ENCODE results near the gene EDIL3.

Gene EDIL3

DNA sequence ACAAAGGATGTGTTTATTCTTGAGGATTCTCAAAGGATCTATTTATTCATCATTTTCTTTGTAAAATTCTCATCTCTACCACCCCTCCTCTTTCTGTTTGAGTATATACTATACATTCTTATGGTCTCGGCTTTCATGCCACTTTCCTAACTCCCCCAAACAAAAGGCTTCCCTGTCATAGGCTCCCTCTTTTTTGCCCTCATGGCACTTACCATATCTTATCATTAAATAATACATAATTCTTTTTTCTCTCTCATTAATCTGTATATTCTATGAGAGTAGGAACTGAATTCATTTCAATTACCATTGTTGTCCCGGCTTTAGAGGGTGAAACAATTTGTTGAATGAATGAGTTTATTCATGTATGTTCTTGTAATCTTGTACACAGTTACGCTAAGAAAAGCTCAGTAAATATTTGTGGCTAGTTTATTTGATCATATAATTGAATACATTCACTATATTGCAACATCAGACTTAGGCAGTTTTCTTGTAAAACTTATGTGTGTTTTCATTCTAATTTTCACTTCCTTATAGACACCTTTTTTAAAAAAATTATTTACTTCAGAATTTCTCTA is 254.6 kb downstream of the EDIL3 start:
- Histone ChIP-seq H2BK15ac (ENCODE audit: low read depth, poor library complexity, severe bottlenecking) (no peak overlapping the region), H3K4me1 (ENCODE audit: control insufficient read depth, insufficient read depth, low read depth, low read length) (no peaks in the 10 kb centered on the region), H3K14ac (ENCODE audit: low read length in 2 of 2) (no peak overlapping the region), H2BK12ac (ENCODE audit: low read length in 2 of 2) (no peak overlapping the region), H3K36me3 (ENCODE audit: control insufficient read depth in 1 of 2, insufficient read depth in 2 of 2, low read depth in 1 of 2, low read length in 2 of 2) (peaks cover 0 to 5% of the 10 kb centered on the region in 2 experiments), H3K79me1 (replicated peaks; ENCODE audit: low read length, poor library complexity, severe bottlenecking) (peaks cover 14% of the 10 kb centered on the region), H3K23ac (ENCODE audit: low read length in 2 of 2) (no peak overlapping the region), H3K4me2 (ENCODE audit: low read length, poor library complexity, severe bottlenecking) (no peak overlapping the region), H3K27ac (ENCODE audit: low read length, poor library complexity, severe bottlenecking) (no peak overlapping the region), H3K9me3 (ENCODE audit: control insufficient read depth, low read length) (no peaks in the 10 kb centered on the region), H2AK5ac (ENCODE audit: low read length, severe bottlenecking) (no peak overlapping the region), H2BK5ac (ENCODE audit: low read depth, low read length, poor library complexity, severe bottlenecking) (no peak overlapping the region), H3K4ac (ENCODE audit: low read depth in 1 of 2, low read length in 2 of 2) (no peak overlapping the region), H2AFZ (ENCODE audit: low read depth, low read length) (no peak overlapping the region), H4K8ac (ENCODE audit: low read length) (no peak overlapping the region), H3K27me3 (ENCODE audit: control insufficient read depth in 1 of 2, insufficient read depth in 1 of 2, low read length in 2 of 2) (no peaks in the 10 kb centered on the region), H3K9ac (ENCODE audit: low read length) (no peak overlapping the region), H3K4me3 (ENCODE audit: insufficient read depth in 1 of 2, low read depth in 1 of 2, low read length in 2 of 2) (no peak overlapping the region), H3K18ac (ENCODE audit: low read depth in 1 of 2, low read length in 2 of 2) (no peak overlapping the region), H4K91ac (ENCODE audit: low read length) (no peak overlapping the region), H2BK120ac (ENCODE audit: low read depth, low read length) (no peak overlapping the region)
- 100% methylated on average over 2 of the region's 3 CpGs for WGBS
- no peak for DNase-seq

GRCh38 chr5:84125216-84125615 is 259.5 kb downstream of the EDIL3 start:
- Histone ChIP-seq H3K9ac (ENCODE audit: low read length) (no peak overlapping the region), H4K91ac (ENCODE audit: low read length) (no peak overlapping the region), H3K23ac (ENCODE audit: low read length in 2 of 2) (no peak overlapping the region), H3K79me1 (replicated peaks; ENCODE audit: low read length, poor library complexity, severe bottlenecking) (peaks cover 12% of the 10 kb centered on the region), H4K8ac (ENCODE audit: low read length) (no peak overlapping the region), H3K9me3 (ENCODE audit: control insufficient read depth, low read length) (no peaks in the 10 kb centered on the region), H2BK120ac (ENCODE audit: low read depth, low read length) (no peak overlapping the region), H2BK5ac (ENCODE audit: low read depth, low read length, poor library complexity, severe bottlenecking) (no peak overlapping the region), H2AK5ac (ENCODE audit: low read length, severe bottlenecking) (no peak overlapping the region), H3K18ac (ENCODE audit: low read depth in 1 of 2, low read length in 2 of 2) (no peak overlapping the region), H3K4ac (ENCODE audit: low read depth in 1 of 2, low read length in 2 of 2) (no peak overlapping the region), H3K27ac (ENCODE audit: low read length, poor library complexity, severe bottlenecking) (no peak overlapping the region), H3K14ac (ENCODE audit: low read length in 2 of 2) (no peak overlapping the region), H2BK15ac (ENCODE audit: low read depth, poor library complexity, severe bottlenecking) (no peak overlapping the region), H2AFZ (ENCODE audit: low read depth, low read length) (no peak overlapping the region), H3K4me1 (ENCODE audit: control insufficient read depth, insufficient read depth, low read depth, low read length) (no peaks in the 10 kb centered on the region), H3K4me2 (ENCODE audit: low read length, poor library complexity, severe bottlenecking) (no peak overlapping the region), H3K27me3 (ENCODE audit: control insufficient read depth in 1 of 2, insufficient read depth in 1 of 2, low read length in 2 of 2) (no peaks in the 10 kb centered on the region), H3K4me3 (ENCODE audit: insufficient read depth in 1 of 2, low read depth in 1 of 2, low read length in 2 of 2) (no peak overlapping the region), H2BK12ac (ENCODE audit: low read length in 2 of 2) (no peak overlapping the region), H3K36me3 (ENCODE audit: control insufficient read depth in 1 of 2, insufficient read depth in 2 of 2, low read depth in 1 of 2, low read length in 2 of 2) (peaks cover 0 to 2% of the 10 kb centered on the region in 2 experiments)
- no peak for DNase-seq
- 100% methylated on average over 3 of the region's 3 CpGs for WGBS

DNA sequence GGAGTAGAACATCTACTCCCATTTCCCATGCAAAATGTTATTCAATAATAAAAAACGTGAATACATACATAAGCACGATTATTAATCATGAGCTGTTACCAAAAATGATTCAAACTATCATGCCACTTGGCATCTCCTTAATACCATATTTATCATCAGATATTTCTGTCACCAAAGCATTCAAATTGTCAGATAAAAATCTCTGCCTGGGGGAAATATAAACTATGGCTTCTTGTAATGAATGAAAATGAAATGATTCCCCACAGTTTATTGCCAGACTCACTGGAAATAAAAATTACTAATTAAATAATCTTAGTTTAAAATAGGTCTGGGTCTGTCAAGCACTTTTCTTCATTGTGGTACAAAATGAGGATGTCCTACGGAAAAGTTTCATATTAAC is 265.4 kb downstream of the EDIL3 start:
- H3K14ac ChIP-seq (ENCODE audit: low read length in 2 of 2), result no peak overlapping the region
- H3K4me2 ChIP-seq (ENCODE audit: low read length, poor library complexity, severe bottlenecking), result no peak overlapping the region
- no peak overlapping the region for H2BK5ac ChIP-seq (ENCODE audit: low read depth, low read length, poor library complexity, severe bottlenecking)
- no peak overlapping the region for H3K4me3 ChIP-seq (ENCODE audit: insufficient read depth in 1 of 2, low read depth in 1 of 2, low read length in 2 of 2)
- no peaks in the 10 kb centered on the region for H3K27me3 ChIP-seq (ENCODE audit: control insufficient read depth in 1 of 2, insufficient read depth in 1 of 2, low read length in 2 of 2)
- H3K4ac ChIP-seq (ENCODE audit: low read depth in 1 of 2, low read length in 2 of 2), result no peak overlapping the region
- no peak overlapping the region for H3K9ac ChIP-seq (ENCODE audit: low read length)
- no peaks in the 10 kb centered on the region for H3K36me3 ChIP-seq (ENCODE audit: control insufficient read depth in 1 of 2, insufficient read depth in 2 of 2, low read depth in 1 of 2, low read length in 2 of 2)
- no peak overlapping the region for H2BK12ac ChIP-seq (ENCODE audit: low read length in 2 of 2)
- H2BK120ac ChIP-seq (ENCODE audit: low read depth, low read length), result no peak overlapping the region
- H4K91ac ChIP-seq (ENCODE audit: low read length), result no peak overlapping the region
- H3K23ac ChIP-seq (ENCODE audit: low read length in 2 of 2), result no peak overlapping the region
- H2AFZ ChIP-seq (ENCODE audit: low read depth, low read length), result no peak overlapping the region
- no peaks in the 10 kb centered on the region for H3K9me3 ChIP-seq (ENCODE audit: control insufficient read depth, low read length)
- H2AK5ac ChIP-seq (ENCODE audit: low read length, severe bottlenecking), result no peak overlapping the region
- H3K27ac ChIP-seq (ENCODE audit: low read length, poor library complexity, severe bottlenecking), result no peak overlapping the region
- H3K18ac ChIP-seq (ENCODE audit: low read depth in 1 of 2, low read length in 2 of 2), result no peak overlapping the region
- H2BK15ac ChIP-seq (ENCODE audit: low read depth, poor library complexity, severe bottlenecking), result no peak overlapping the region
- whole genome bisulfite sequencing, result 98% methylated on average over 2 of the region's 3 CpGs
- no peak for DNase-seq
- peaks cover 5% of the 10 kb centered on the region for H3K79me1 ChIP-seq (replicated peaks; ENCODE audit: low read length, poor library complexity, severe bottlenecking)
- no peak overlapping the region for H4K8ac ChIP-seq (ENCODE audit: low read length)
- H3K4me1 ChIP-seq (ENCODE audit: control insufficient read depth, insufficient read depth, low read depth, low read length), result no peaks in the 10 kb centered on the region

- no peak overlapping the region for H3K4ac ChIP-seq (ENCODE audit: low read depth in 1 of 2, low read length in 2 of 2)
- no peaks in the 10 kb centered on the region for H3K9me3 ChIP-seq (ENCODE audit: control insufficient read depth, low read length)
- no peak overlapping the region for H2BK15ac ChIP-seq (ENCODE audit: low read depth, poor library complexity, severe bottlenecking)
- H3K9ac ChIP-seq (ENCODE audit: low read length), result no peak overlapping the region
- H3K14ac ChIP-seq (ENCODE audit: low read length in 2 of 2), result no peak overlapping the region
- H3K79me1 ChIP-seq (replicated peaks; ENCODE audit: low read length, poor library complexity, severe bottlenecking), result peaks cover 5% of the 10 kb centered on the region
- H2BK12ac ChIP-seq (ENCODE audit: low read length in 2 of 2), result no peak overlapping the region
- no peak overlapping the region for H4K91ac ChIP-seq (ENCODE audit: low read length)
- no CpG with 5 or more reads among the region's 2 CpGs for WGBS
- H2BK5ac ChIP-seq (ENCODE audit: low read depth, low read length, poor library complexity, severe bottlenecking), result no peak overlapping the region
- H3K36me3 ChIP-seq (ENCODE audit: control insufficient read depth in 1 of 2, insufficient read depth in 2 of 2, low read depth in 1 of 2, low read length in 2 of 2), result no peaks in the 10 kb centered on the region
- no peak overlapping the region for H3K27ac ChIP-seq (ENCODE audit: low read length, poor library complexity, severe bottlenecking)
- H3K27me3 ChIP-seq (ENCODE audit: control insufficient read depth in 1 of 2, insufficient read depth in 1 of 2, low read length in 2 of 2), result no peaks in the 10 kb centered on the region
- no peaks in the 10 kb centered on the region for H3K4me1 ChIP-seq (ENCODE audit: control insufficient read depth, insufficient read depth, low read depth, low read length)
- no peak overlapping the region for H3K4me3 ChIP-seq (ENCODE audit: insufficient read depth in 1 of 2, low read depth in 1 of 2, low read length in 2 of 2)
- H2AFZ ChIP-seq (ENCODE audit: low read depth, low read length), result no peak overlapping the region
- no peak overlapping the region for H4K8ac ChIP-seq (ENCODE audit: low read length)
- no peak overlapping the region for H3K4me2 ChIP-seq (ENCODE audit: low read length, poor library complexity, severe bottlenecking)
- no peak overlapping the region for H3K18ac ChIP-seq (ENCODE audit: low read depth in 1 of 2, low read length in 2 of 2)
- H3K23ac ChIP-seq (ENCODE audit: low read length in 2 of 2), result no peak overlapping the region
- H2BK120ac ChIP-seq (ENCODE audit: low read depth, low read length), result no peak overlapping the region
- no peak overlapping the region for H2AK5ac ChIP-seq (ENCODE audit: low read length, severe bottlenecking)
- DNase-seq, result no peak
Observed at GRCh38 chr5:84118551-84118950, 266.1 kb downstream of the EDIL3 start.
